ENCODE results near the gene MINDY3. TPM values are rescaled to one million over a fixed set of nuclear protein-coding genes. Genes with fewer than 3 reads are reported as not detected.

Gene MINDY3
- total and polyA plus RNA-seq, 4 donors = 6.5 to 16.1 (median 12.3) TPM

GRCh38 chr10:15758618-15759017 is 101.7 kb downstream of the MINDY3 start:
- no peak overlapping the region for H3K27ac ChIP-seq (ENCODE audit: low read depth in 1 of 2, low read length in 2 of 2)
- H3K36me3 ChIP-seq (ENCODE audit: control insufficient read depth in 4 of 4, insufficient read depth in 3 of 4, low read depth in 1 of 4, low read length in 3 of 4) = no peaks in the 10 kb centered on the region
- TF ChIP-seq FOXA2 (IDR thresholded peaks at IDR 0.05) (no peak), MAX (IDR thresholded peaks at IDR 0.05) (no peak), CTCF (IDR thresholded peaks at IDR 0.05; ENCODE audit: low read depth, low read length, missing input control) (no peak), GABPA (IDR thresholded peaks at IDR 0.05 in 1 of 2, conservative IDR thresholded peaks at IDR 0.05 in 1 of 2) (no peak), HNF4G (IDR thresholded peaks at IDR 0.05) (no peak), REST (IDR thresholded peaks at IDR 0.05) (no peak), NR2F2 (IDR thresholded peaks at IDR 0.05) (no peak), ATF3 (IDR thresholded peaks at IDR 0.05) (no peak), ZBTB33 (IDR thresholded peaks at IDR 0.05) (no peak), RAD21 (IDR thresholded peaks at IDR 0.05) (no peak), YY1 (IDR thresholded peaks at IDR 0.05) (no peak), EGR1 (IDR thresholded peaks at IDR 0.05; ENCODE audit: low read depth in 2 of 2) (no peak)
- no peak overlapping the region for H3K9ac ChIP-seq (ENCODE audit: low read depth in 1 of 2, low read length in 2 of 2)
- no peak for DNase-seq (ENCODE audit: low spot score)
- no peaks in the 10 kb centered on the region for H3K27me3 ChIP-seq (ENCODE audit: control insufficient read depth in 4 of 4, insufficient read depth in 4 of 4, low read length in 3 of 4)
- WGBS = 81% methylated on average over 5 of the region's 5 CpGs
- no peaks in the 10 kb centered on the region for H3K4me1 ChIP-seq (ENCODE audit: control insufficient read depth in 4 of 4, insufficient read depth in 4 of 4, low read length in 3 of 4)
- H3K9me3 ChIP-seq (ENCODE audit: control insufficient read depth in 4 of 4, low read length in 3 of 4) = no peaks in the 10 kb centered on the region
- H3K4me3 ChIP-seq (ENCODE audit: low read depth in 1 of 3, low read length in 3 of 3) = no peak overlapping the region

GRCh38 chr10:15754937-15755336 is 105.4 kb downstream of the MINDY3 start:
- WGBS = 33% methylated on average over 2 of the region's 2 CpGs
- H3K27ac ChIP-seq (ENCODE audit: low read depth in 1 of 2, low read length in 2 of 2) = no peak overlapping the region
- TF ChIP-seq REST (IDR thresholded peaks at IDR 0.05) (no peak), ATF3 (IDR thresholded peaks at IDR 0.05) (no peak), RAD21 (IDR thresholded peaks at IDR 0.05) (no peak), GABPA (IDR thresholded peaks at IDR 0.05 in 1 of 2, conservative IDR thresholded peaks at IDR 0.05 in 1 of 2) (no peak), HNF4G (IDR thresholded peaks at IDR 0.05) (no peak), EGR1 (IDR thresholded peaks at IDR 0.05; ENCODE audit: low read depth in 2 of 2) (no peak), CTCF (IDR thresholded peaks at IDR 0.05; ENCODE audit: low read depth, low read length, missing input control) (no peak), SP1 (IDR thresholded peaks at IDR 0.05) (no peak), FOXA1 (IDR thresholded peaks at IDR 0.05) (no peak), JUND (IDR thresholded peaks at IDR 0.05) (no peak), FOXA2 (IDR thresholded peaks at IDR 0.05) (no peak), YY1 (IDR thresholded peaks at IDR 0.05) (no peak), NR2F2 (IDR thresholded peaks at IDR 0.05) (no peak)

More at GRCh38 chr10:15754937-15755336, 105.4 kb downstream of the MINDY3 start:
- H3K9me3 ChIP-seq (ENCODE audit: control insufficient read depth in 4 of 4, low read length in 3 of 4) = no peaks in the 10 kb centered on the region
- H3K36me3 ChIP-seq (ENCODE audit: control insufficient read depth in 4 of 4, insufficient read depth in 3 of 4, low read depth in 1 of 4, low read length in 3 of 4) = no peaks in the 10 kb centered on the region
- H3K4me1 ChIP-seq (ENCODE audit: control insufficient read depth in 4 of 4, insufficient read depth in 4 of 4, low read length in 3 of 4) = no peaks in the 10 kb centered on the region
- H3K9ac ChIP-seq (ENCODE audit: low read depth in 1 of 2, low read length in 2 of 2) = no peak overlapping the region
- no peak overlapping the region for H3K4me3 ChIP-seq (ENCODE audit: low read depth in 1 of 3, low read length in 3 of 3)
- DNase-seq (ENCODE audit: low spot score) = no peak
- H3K27me3 ChIP-seq (ENCODE audit: control insufficient read depth in 4 of 4, insufficient read depth in 4 of 4, low read length in 3 of 4) = no peaks in the 10 kb centered on the region
